ENCODE data around the gene NREP.

DNA sequence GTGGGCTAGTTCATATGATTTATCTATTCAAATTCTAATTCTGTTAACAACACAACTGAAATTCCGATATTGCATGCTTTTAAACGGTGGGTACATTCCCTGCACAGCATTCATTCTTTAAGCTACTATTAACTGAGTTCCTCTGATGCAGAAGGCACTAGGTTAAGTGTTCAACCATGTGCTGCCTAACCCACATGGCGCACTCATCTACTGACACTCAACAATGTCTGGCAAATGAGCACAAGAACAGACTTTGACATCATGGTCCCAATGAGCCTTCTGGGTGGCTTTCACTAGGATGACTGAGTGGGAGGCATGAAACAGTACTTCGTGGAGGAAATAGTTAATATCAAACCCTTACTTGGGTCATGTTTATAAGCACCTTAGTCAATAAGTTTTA is 10.2 kb downstream of the NREP start:
- TF ChIP-seq CTCF (IDR thresholded peaks at IDR 0.05) (no peak), EZH2 (IDR thresholded peaks at IDR 0.05) (no peak), EZH2phosphoT487 (IDR thresholded peaks at IDR 0.05) (no peak)

Data from neural progenitor cell (in vitro differentiated cells).